HG03520 (cell line): Measurements from ENCODE around the gene HMGCS1.
A peak's percentile ranks its signal among the peaks of the same experiment; 100 is the strongest.
"Not testable (repeated sequence)": the region's sequence is repeated elsewhere in the genome, so short reads cannot be mapped to it uniquely, and the experiment has no call there.

Source experiments
- ATAC-seq: cut with Tn5 transposase; IDR thresholded peaks from one replicate; pipeline ENCODE4 v1.9.1; 2021; ENCODE audit warnings: mild to moderate bottlenecking, moderate library complexity; ENCODE audit not compliant: unreplicated experiment

Gene HMGCS1

GRCh38 chr5:43279548-43280274 is 33.5 kb downstream of the HMGCS1 start:
- ATAC-seq: no peak

GRCh38 chr5:43275391-43275790 is 37.8 kb downstream of the HMGCS1 start:
- ATAC-seq: no peak

- no peak for ATAC-seq
Observed at GRCh38 chr5:43274435-43275114, 38.6 kb downstream of the HMGCS1 start.

- ATAC-seq: no peak
Observed at GRCh38 chr5:43273552-43273951, 39.7 kb downstream of the HMGCS1 start.

- ATAC-seq: no peak
Observed at GRCh38 chr5:43270645-43271044, 42.6 kb downstream of the HMGCS1 start.

- no peak for ATAC-seq
Observed at GRCh38 chr5:43268188-43268820, 44.9 kb downstream of the HMGCS1 start.

GRCh38 chr5:43262269-43262668 is 50.9 kb downstream of the HMGCS1 start:
- ATAC-seq: not testable (repeated sequence)

- ATAC-seq: no peak
Observed at GRCh38 chr5:43258116-43258515, 55.1 kb downstream of the HMGCS1 start.

- no peak for ATAC-seq
Observed at GRCh38 chr5:43256261-43256966, 56.8 kb downstream of the HMGCS1 start.

GRCh38 chr5:43255704-43256103 is 57.5 kb downstream of the HMGCS1 start:
- ATAC-seq: no peak

- ATAC-seq: no peak
Observed at GRCh38 chr5:43251754-43252153, 61.5 kb downstream of the HMGCS1 start.

GRCh38 chr5:43245724-43246385 is 67.4 kb downstream of the HMGCS1 start:
- ATAC-seq: peak; percentile 16

GRCh38 chr5:43244823-43245565 is 68.2 kb downstream of the HMGCS1 start:
- peak; percentile 84 for ATAC-seq

- ATAC-seq: no peak
Observed at GRCh38 chr5:43243270-43243669, 69.9 kb downstream of the HMGCS1 start.

- no peak for ATAC-seq
Observed at GRCh38 chr5:43242196-43242595, 71.0 kb downstream of the HMGCS1 start.
